Measurements from ENCODE around the gene SCTR. TPM values are rescaled to one million over a fixed set of nuclear protein-coding genes. Genes with fewer than 3 reads are reported as not detected.

The SCTR gene
- polyA plus RNA-seq, 3 donors = not detected

DNA sequence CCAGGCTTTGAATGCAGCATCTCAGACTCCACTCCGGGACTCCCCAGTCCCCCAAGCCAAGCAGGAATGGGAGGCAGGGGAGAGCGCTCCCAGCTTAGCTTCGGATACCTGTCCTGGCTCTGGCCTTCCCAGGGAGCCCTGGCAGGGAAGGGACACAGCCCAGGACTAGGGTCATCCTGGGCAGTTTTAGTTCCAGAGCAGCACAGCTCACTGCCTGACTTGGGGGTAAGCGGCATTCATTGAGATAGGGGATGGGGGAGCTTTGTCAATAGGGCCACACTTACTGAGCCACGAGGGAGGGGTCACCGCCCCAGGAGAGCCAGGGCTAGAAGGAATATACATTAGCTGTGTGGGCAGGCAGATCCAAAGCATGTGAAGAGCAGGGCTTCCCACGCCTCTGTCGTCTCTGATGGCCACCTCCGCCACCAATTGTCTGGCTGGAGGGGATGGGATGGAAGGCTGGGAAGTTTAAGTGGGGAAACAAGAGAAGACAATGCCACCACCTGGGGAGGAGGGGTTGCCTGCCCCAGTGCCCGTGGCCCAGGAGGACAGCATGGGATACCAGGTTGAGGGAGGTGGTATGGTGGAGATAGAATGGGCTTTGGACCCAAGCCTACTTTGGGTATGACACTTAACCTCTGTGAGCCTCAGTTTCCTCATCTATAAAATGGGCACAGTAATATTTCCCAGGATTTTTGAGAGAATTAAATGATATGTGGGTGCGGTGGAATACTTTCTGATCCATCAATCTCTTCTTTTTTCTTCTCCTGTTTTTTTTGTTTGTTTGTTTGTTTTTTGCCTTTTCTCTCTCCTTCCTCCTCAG is 40.2 kb downstream of the SCTR start:
- Mint-ChIP-seq H3K4me1 (peaks cover 8% of the 10 kb centered on the region), H3K27me3 (ENCODE audit: low read depth in 3 of 3) (peaks cover 8 to 10% (median 9%) of the 10 kb centered on the region in 3 donors), H3K36me3 (no peaks in the 10 kb centered on the region), H3K4me3 (no peak overlapping the region), H3K27ac (no peak overlapping the region), H3K9me3 (peaks cover 0 to 2% (median 0%) of the 10 kb centered on the region in 7 donors)
- Histone ChIP-seq H3K27ac (ENCODE audit: low read depth in 1 of 2, low read length in 2 of 2) (no peak overlapping the region), H3K27me3 (ENCODE audit: control insufficient read depth in 2 of 2, insufficient read depth in 2 of 2, low read length in 2 of 2) (no peaks in the 10 kb centered on the region), H3K4me1 (ENCODE audit: control insufficient read depth in 1 of 2, insufficient read depth in 2 of 2, low read length in 2 of 2) (no peaks in the 10 kb centered on the region), H3K9me3 (replicated peaks in 1 of 2; ENCODE audit: control insufficient read depth in 1 of 2, insufficient read depth in 1 of 2, low read length in 2 of 2) (no peaks in the 10 kb centered on the region), H3K79me2 (ENCODE audit: insufficient read depth, low read length) (no peaks in the 10 kb centered on the region), H4K20me1 (ENCODE audit: insufficient read depth, low read length) (no peaks in the 10 kb centered on the region), H3K4me3 (replicated peaks in 1 of 3; ENCODE audit: low read depth in 2 of 3, low read length in 3 of 3) (no peak overlapping the region), H3K36me3 (replicated peaks in 1 of 2; ENCODE audit: control insufficient read depth in 1 of 2, insufficient read depth in 2 of 2, low read length in 2 of 2) (no peaks in the 10 kb centered on the region), H3K4me2 (replicated peaks; ENCODE audit: extremely low read depth, low read length, poor library complexity, severe bottlenecking) (no peak overlapping the region), H2AFZ (ENCODE audit: insufficient read depth, low read depth, low read length, poor library complexity, severe bottlenecking) (no peak overlapping the region), H3K9ac (ENCODE audit: insufficient read depth, low read length, poor library complexity, severe bottlenecking) (no peak overlapping the region)
- no peak for DNase-seq
- no peak for TF ChIP-seq CTCF (IDR thresholded peaks at IDR 0.05)
- intact Hi-C loops (cut with micrococcal nuclease) = no loop called here
- 95% methylated on average over 9 of the region's 11 CpGs for WGBS (ENCODE audit: insufficient coverage)

- no peak overlapping the region for H3K4me3 Mint-ChIP-seq
- Histone ChIP-seq H2AFZ (ENCODE audit: insufficient read depth, low read depth, low read length, poor library complexity, severe bottlenecking) (no peak overlapping the region), H3K27me3 (ENCODE audit: control insufficient read depth in 2 of 2, insufficient read depth in 2 of 2, low read length in 2 of 2) (no peaks in the 10 kb centered on the region), H3K4me3 (replicated peaks in 1 of 3; ENCODE audit: low read depth in 2 of 3, low read length in 3 of 3) (no peak overlapping the region), H3K4me2 (replicated peaks; ENCODE audit: extremely low read depth, low read length, poor library complexity, severe bottlenecking) (no peak overlapping the region), H4K20me1 (ENCODE audit: insufficient read depth, low read length) (no peaks in the 10 kb centered on the region), H3K79me2 (ENCODE audit: insufficient read depth, low read length) (no peaks in the 10 kb centered on the region), H3K4me1 (ENCODE audit: control insufficient read depth in 1 of 2, insufficient read depth in 2 of 2, low read length in 2 of 2) (no peaks in the 10 kb centered on the region), H3K9me3 (replicated peaks in 1 of 2; ENCODE audit: control insufficient read depth in 1 of 2, insufficient read depth in 1 of 2, low read length in 2 of 2) (no peaks in the 10 kb centered on the region), H3K36me3 (replicated peaks in 1 of 2; ENCODE audit: control insufficient read depth in 1 of 2, insufficient read depth in 2 of 2, low read length in 2 of 2) (no peaks in the 10 kb centered on the region), H3K27ac (ENCODE audit: low read depth in 1 of 2, low read length in 2 of 2) (no peak overlapping the region), H3K9ac (ENCODE audit: insufficient read depth, low read length, poor library complexity, severe bottlenecking) (no peak overlapping the region)
- H3K4me1 Mint-ChIP-seq = peaks cover 8% of the 10 kb centered on the region
- DNase-seq = no peak
- TF ChIP-seq CTCF (IDR thresholded peaks at IDR 0.05) = no peak
- H3K36me3 Mint-ChIP-seq = no peaks in the 10 kb centered on the region
- intact Hi-C loops (cut with micrococcal nuclease) = no loop called here
- 53% methylated on average over 3 of the region's 5 CpGs for WGBS (ENCODE audit: insufficient coverage)
- H3K27me3 Mint-ChIP-seq (ENCODE audit: low read depth in 3 of 3) = peaks cover 7 to 10% (median 8%) of the 10 kb centered on the region in 3 donors
- H3K9me3 Mint-ChIP-seq = peaks cover 0 to 2% (median 0%) of the 10 kb centered on the region in 7 donors
- H3K27ac Mint-ChIP-seq = no peak overlapping the region
Observed at GRCh38 chr2:119483395-119483753, 40.9 kb downstream of the SCTR start.

Measured in CD14-positive monocyte (primary cell).